Stimulated activated effector memory CD8-positive, alpha-beta T cell treated with anti-CD3 and anti-CD28 coated beads, Interleukin-12 subunit alpha, Interleukin-12 subunit beta, amount 100 ng/mL, for 72 hours (primary cell): Measurements from ENCODE around the gene CYP1A2.

Experiments
- ATAC-seq: fragments of 150-1000 bp; cut with Tn5 transposase; 2 replicates; pipeline ENCODE4 v1.10.0; 2021
- DNase-seq, 2 donors: peaks; one replicate each; pipeline ENCODE4 v3.0.0; 2021 to 2022; ENCODE audit warnings: low spot score in 2 of 2
- H3K27ac Mint-ChIP-seq: one replicate; pipeline ENCODE4 v1.8.0; 2022; ENCODE audit warnings: mild to moderate bottlenecking, mixed read lengths
- H3K36me3 Mint-ChIP-seq: one replicate; pipeline ENCODE4 v1.8.0; 2022; ENCODE audit warnings: mild to moderate bottlenecking, mixed read lengths
- H3K4me1 Mint-ChIP-seq: one replicate; pipeline ENCODE4 v1.8.0; 2022; ENCODE audit warnings: mixed read lengths
- H3K4me3 Mint-ChIP-seq: one replicate; pipeline ENCODE4 v1.8.0; 2022; ENCODE audit warnings: mild to moderate bottlenecking, mixed read lengths
- H3K9me3 Mint-ChIP-seq: one replicate; pipeline ENCODE4 v1.8.0; 2022; ENCODE audit warnings: mixed read lengths

Gene CYP1A2

DNA sequence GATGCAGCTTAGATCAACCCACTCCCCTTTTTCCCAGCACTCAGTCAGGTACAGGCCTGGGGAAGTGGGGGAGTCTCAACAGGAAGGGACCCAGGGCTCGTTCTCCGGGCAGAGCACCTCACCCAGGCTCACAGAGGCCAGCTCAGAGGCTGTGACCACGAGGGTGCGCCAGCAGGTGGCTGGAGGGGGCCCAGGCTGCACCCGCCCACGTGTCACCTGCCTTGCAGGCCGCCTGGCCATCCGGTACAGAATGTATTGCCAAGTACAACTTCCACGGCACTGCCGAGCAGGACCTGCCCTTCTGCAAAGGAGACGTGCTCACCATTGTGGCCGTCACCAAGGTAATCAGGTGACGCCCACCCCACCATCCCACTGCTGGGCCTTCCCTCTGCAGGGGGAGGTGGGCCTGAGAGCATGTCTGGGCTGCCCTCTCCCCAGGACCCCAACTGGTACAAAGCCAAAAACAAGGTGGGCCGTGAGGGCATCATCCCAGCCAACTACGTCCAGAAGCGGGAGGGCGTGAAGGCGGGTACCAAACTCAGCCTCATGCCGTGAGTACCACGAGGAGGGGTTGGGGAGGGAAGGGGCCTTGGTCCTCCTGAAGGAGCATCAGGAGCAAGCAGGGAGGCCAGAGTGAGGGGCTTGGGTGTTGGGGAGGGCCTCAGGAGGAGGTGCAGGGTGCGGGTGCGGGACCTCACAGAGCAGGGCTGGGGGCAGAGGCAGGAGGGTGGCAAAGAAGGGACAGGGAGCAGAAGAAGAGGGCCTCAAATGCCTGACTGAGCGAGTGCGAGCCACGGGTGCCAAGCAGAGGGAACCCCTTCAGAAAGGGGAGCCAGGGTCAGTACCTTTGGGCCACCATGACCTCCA lies 50.0 kb downstream of the CYP1A2 start:
- Mint-ChIP-seq H3K4me1 (peaks cover 68% of the 10 kb centered on the region), H3K36me3 (peaks cover 91% of the 10 kb centered on the region), H3K27ac (peak overlapping the region; percentile 91), H3K4me3 (peak overlapping the region; percentile 22), H3K9me3 (no peaks in the 10 kb centered on the region)
- no peak for ATAC-seq
- DNase-seq: peak in 1 of 2 donors; percentile 55

DNA sequence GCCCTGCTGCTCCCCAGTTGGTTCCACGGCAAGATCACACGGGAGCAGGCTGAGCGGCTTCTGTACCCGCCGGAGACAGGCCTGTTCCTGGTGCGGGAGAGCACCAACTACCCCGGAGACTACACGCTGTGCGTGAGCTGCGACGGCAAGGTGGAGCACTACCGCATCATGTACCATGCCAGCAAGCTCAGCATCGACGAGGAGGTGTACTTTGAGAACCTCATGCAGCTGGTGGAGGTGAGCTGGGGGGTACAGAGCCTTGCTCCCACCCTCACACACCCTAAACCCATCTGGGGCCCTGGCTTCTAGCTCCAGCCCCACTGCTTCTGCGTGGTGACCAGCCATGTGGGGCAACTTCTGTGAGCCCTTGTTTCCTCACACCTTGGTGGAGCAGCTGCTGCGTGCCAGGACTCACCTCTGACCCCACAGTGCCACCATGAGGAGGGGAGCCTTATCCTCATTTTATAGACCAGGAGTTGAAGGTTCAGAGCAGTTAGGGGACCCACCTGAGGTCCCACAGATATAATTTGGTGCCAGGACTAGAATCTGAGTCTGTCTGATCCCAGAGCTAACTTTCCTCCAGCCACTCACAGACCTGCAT lies 50.7 kb downstream of the CYP1A2 start:
- H3K4me3 Mint-ChIP-seq: peak overlapping the region; percentile 34

DNA sequence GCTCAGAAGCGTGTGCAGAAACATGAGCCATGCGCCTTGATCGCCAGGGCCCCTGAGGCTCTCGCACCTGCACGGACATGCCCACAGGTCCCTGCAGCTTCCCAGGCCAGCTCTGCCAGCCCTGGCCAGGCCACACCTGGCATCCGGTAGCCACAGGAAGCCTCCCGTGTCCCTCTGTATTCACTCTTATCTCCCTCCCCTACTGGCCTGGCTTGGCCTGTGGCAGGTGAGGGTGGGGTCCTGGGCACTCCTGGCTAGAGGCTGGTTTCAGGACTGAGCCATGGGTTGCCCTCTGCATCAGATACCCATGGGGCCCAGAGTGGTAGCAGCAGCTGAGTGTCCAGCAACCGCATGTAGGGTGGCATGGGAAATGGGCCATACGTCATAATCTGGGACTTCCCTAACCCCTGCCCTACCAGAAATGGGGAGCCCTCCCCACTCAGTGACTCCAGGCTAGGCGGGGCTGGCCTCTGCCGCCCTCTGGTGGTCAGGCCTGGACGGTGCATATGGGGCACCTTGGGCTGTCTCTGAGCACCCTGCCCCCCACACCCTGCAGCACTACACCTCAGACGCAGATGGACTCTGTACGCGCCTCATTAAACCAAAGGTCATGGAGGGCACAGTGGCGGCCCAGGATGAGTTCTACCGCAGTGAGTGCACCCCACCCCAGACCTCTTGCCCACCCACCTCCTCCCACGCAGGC lies 51.4 kb downstream of the CYP1A2 start:
- Mint-ChIP-seq H3K9me3 (no peaks in the 10 kb centered on the region), H3K36me3 (peaks cover 98% of the 10 kb centered on the region), H3K4me1 (peaks cover 62% of the 10 kb centered on the region), H3K27ac (peak overlapping the region; percentile 91), H3K4me3 (peak overlapping the region; percentile 34)
- DNase-seq (peak; percentile 89 to 95), ATAC-seq (peak; percentile 94)

More for the DNA sequence above, 50.7 kb downstream of the CYP1A2 start:
- Mint-ChIP-seq H3K4me1 (peaks cover 64% of the 10 kb centered on the region), H3K9me3 (no peaks in the 10 kb centered on the region), H3K36me3 (peaks cover 98% of the 10 kb centered on the region), H3K27ac (peak overlapping the region; percentile 91)
- ATAC-seq (peak; percentile 19), DNase-seq (no peak)

DNA sequence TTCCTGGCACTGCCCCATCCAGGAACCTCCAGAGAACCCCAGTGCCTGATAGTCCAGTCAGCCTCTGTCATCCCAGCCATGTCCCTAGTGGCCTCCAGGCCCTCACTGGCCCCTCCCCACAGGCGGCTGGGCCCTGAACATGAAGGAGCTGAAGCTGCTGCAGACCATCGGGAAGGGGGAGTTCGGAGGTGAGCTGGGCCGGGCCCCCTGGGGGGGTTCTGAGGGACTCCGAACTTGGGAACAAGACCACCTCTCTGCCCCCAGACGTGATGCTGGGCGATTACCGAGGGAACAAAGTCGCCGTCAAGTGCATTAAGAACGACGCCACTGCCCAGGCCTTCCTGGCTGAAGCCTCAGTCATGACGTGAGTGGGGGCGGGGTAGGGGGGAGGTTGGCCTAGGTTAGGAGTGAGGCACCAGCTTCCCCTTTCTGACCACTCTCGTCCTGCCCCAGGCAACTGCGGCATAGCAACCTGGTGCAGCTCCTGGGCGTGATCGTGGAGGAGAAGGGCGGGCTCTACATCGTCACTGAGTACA lies 52.0 kb downstream of the CYP1A2 start:
- ATAC-seq (no peak), DNase-seq (no peak)
- Mint-ChIP-seq H3K36me3 (peaks cover 98% of the 10 kb centered on the region), H3K27ac (peak overlapping the region; percentile 32), H3K4me1 (peaks cover 57% of the 10 kb centered on the region), H3K9me3 (no peaks in the 10 kb centered on the region), H3K4me3 (no peak overlapping the region)

DNA sequence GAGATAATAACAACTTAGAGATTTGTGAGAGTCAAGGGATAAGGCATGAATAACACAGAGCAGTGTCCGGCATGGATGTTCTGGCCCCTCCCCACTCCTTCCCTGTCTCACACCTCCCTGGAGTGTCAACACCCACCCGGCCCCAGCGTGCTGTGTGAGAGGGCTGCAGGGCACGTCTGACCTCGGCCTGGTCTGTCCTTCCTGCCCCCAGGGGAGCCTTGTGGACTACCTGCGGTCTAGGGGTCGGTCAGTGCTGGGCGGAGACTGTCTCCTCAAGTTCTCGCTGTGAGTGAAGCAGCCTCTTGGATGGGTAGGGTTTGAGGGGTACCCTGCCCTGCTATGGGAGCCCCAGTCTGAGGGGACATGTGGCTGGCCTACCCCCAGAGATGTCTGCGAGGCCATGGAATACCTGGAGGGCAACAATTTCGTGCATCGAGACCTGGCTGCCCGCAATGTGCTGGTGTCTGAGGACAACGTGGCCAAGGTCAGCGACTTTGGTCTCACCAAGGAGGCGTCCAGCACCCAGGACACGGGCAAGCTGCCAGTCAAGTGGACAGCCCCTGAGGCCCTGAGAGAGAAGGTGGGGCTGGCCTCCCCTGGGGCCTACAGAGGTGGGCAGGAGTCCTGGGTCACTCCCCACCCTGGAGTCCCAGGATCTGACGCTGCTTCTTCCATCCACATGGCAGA lies 52.8 kb downstream of the CYP1A2 start:
- DNase-seq (no peak), ATAC-seq (no peak)
- peaks cover 52% of the 10 kb centered on the region for H3K4me1 Mint-ChIP-seq
- peak overlapping the region; percentile 32 for H3K27ac Mint-ChIP-seq
- H3K36me3 Mint-ChIP-seq: peaks cover 98% of the 10 kb centered on the region
- H3K9me3 Mint-ChIP-seq: no peaks in the 10 kb centered on the region
- no peak overlapping the region for H3K4me3 Mint-ChIP-seq

DNA sequence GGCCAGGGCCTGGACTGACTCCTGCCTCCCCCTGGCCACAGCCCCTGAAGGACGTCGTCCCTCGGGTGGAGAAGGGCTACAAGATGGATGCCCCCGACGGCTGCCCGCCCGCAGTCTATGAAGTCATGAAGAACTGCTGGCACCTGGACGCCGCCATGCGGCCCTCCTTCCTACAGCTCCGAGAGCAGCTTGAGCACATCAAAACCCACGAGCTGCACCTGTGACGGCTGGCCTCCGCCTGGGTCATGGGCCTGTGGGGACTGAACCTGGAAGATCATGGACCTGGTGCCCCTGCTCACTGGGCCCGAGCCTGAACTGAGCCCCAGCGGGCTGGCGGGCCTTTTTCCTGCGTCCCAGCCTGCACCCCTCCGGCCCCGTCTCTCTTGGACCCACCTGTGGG lies 53.6 kb downstream of the CYP1A2 start:
- no peak overlapping the region for H3K4me3 Mint-ChIP-seq
- H3K27ac Mint-ChIP-seq: peak overlapping the region; percentile 32
- peaks cover 96% of the 10 kb centered on the region for H3K36me3 Mint-ChIP-seq
- H3K4me1 Mint-ChIP-seq: peaks cover 51% of the 10 kb centered on the region
- no peaks in the 10 kb centered on the region for H3K9me3 Mint-ChIP-seq
- no peak for ATAC-seq
- no peak for DNase-seq

DNA sequence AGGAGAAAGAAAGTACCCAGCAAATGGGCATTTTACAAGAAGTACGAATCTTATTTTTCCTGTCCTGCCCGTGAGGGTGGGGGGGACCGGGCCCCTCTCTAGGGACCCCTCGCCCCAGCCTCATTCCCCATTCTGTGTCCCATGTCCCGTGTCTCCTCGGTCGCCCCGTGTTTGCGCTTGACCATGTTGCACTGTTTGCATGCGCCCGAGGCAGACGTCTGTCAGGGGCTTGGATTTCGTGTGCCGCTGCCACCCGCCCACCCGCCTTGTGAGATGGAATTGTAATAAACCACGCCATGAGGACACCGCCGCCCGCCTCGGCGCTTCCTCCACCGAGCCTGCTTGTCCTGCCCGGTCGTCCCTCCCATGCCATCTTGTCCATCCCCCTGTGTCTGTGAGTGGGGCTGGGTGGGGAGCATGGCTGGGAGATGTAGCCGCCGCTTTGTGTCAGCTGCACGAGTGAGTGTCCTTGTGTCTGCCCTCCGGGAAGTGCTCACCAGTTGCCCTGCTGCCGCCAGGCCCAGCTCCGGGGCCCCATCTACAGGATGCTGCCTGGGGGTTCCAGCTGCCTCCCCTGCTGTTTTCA lies 54.3 kb downstream of the CYP1A2 start:
- Mint-ChIP-seq H3K4me1 (peaks cover 49% of the 10 kb centered on the region), H3K9me3 (no peaks in the 10 kb centered on the region), H3K4me3 (no peak overlapping the region), H3K36me3 (peaks cover 98% of the 10 kb centered on the region), H3K27ac (peak overlapping the region; percentile 30)
- DNase-seq (no peak), ATAC-seq (no peak)

DNA sequence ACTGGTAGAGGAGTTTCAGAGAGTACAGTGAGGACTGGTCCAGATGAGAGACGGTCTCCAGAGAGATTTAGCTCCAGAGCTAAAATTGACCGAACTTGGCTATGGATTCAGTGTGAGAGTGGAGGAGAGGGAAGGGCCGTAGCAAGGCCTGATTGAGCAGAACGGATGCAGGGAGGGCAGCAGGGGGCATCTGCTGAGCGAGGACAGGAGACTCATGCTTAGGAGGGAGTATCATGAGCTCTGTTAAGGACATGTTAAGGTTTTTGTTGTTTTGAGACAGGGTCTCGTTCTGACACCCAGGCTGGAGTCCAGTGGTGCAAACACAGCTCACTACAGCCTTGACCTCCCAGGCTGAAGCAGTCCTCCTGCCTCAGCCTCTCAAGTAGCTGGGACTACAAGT lies 56.3 kb downstream of the CYP1A2 start:
- ATAC-seq (no peak), DNase-seq (no peak)
- peaks cover 94% of the 10 kb centered on the region for H3K36me3 Mint-ChIP-seq
- peaks cover 43% of the 10 kb centered on the region for H3K4me1 Mint-ChIP-seq
- no peaks in the 10 kb centered on the region for H3K9me3 Mint-ChIP-seq
- no peak overlapping the region for H3K4me3 Mint-ChIP-seq
- peak overlapping the region; percentile 30 for H3K27ac Mint-ChIP-seq
